Right kidney (tissue), 1 donor: Measurements from ENCODE around the gene RTKN2.

ENCODE experiments used
- DNase-seq: peaks from one replicate; pipeline ENCODE4 v3.0.0-alpha.2; 2016

RTKN2 gene

GRCh38 chr10:62224606-62225005 is 44.0 kb downstream of the RTKN2 start:
- DNase-seq = no peak

DNA sequence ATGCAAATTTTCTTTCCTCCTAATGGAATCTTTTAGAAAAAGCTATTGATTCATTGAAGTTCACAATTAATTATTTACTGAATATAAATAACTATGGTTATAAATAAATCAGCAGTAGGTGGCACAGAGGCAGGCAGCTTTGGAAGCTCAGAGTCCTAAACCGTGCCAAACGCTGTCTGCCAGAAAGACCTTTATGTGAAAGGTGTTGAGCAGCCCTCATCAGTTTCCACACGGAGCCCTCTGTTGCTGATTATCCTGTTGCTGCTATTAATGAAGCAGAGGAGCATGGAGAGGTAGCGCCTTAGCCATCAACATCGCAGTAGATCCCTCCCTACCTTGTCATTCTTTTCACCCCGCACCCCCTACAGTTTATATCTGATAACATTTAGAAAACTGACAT is 51.0 kb downstream of the RTKN2 start:
- DNase-seq = no peak

DNA sequence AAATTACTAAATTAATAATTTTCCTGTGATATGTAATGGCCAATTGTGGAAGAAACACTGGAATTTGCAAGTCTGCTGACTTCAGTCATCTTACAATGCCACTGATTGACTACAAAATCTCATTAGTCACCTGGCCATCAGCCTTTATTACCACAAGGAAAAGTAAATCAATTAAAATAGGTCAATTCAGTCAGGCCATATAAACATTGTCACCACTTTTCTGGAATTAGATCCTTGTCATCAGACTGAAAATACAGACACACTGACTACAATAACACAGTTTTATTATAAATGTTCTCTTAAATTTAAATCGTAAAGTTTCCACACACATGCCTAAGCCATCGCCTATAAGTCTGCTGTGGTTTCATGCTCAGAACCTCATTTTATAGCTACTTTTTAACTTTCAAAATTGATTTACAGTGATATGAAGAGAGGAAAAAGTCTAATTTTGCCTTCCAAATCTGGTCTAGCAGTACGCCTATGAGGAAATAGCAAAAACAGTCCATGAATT is 54.2 kb downstream of the RTKN2 start:
- DNase-seq = no peak

DNA sequence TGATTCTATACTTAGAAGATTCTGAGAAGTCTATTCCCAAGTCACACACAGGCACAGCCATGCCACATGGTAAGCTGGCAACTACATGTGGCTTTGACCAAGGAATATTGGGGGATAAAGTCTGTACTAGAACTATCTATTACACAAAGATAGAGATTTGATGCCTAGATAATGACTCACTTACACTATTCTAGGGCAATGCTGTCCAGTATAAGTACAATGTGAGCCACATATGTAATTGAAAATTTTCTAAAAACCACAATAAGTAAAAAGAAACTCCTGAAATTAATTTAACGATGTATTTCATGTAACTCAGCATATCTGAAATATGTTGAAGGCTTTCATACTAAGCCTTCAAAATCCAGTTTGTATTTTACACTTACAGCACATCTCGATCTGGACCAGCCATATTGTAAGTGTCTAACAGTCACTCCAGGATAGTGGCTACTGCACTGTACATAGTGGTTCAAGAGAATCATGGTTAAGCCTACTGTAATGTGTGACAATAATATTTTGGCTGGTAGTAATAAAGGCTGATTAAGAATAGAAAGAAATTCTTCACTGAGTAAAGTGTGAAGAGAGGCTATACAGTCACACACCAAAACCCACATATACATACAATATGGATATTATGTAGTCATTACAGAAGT is 62.8 kb downstream of the RTKN2 start:
- no peak for DNase-seq

- no peak for DNase-seq
Observed at GRCh38 chr10:62199584-62199983, 69.1 kb downstream of the RTKN2 start.

DNA sequence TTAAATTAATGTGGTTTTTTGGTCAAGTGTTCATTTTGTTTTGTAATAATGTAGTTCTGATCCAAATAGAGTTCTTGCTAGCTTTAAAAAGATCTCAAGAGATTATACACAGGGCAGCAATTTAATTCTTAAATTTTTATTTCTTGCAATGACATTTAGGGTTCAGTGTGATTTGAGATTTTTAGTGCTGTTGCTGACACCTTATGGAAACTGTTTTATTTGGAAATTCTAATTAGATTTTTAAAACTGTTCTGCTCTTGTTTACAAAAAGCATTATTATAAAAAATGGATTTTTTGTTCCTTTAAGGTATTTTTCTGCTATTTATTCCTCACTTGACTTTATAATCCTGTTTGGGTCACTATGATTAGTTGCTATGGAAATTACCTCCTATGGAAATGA is 72.1 kb downstream of the RTKN2 start:
- no peak for DNase-seq

GRCh38 chr10:62195675-62195926 is 73.0 kb downstream of the RTKN2 start:
- no peak for DNase-seq

DNA sequence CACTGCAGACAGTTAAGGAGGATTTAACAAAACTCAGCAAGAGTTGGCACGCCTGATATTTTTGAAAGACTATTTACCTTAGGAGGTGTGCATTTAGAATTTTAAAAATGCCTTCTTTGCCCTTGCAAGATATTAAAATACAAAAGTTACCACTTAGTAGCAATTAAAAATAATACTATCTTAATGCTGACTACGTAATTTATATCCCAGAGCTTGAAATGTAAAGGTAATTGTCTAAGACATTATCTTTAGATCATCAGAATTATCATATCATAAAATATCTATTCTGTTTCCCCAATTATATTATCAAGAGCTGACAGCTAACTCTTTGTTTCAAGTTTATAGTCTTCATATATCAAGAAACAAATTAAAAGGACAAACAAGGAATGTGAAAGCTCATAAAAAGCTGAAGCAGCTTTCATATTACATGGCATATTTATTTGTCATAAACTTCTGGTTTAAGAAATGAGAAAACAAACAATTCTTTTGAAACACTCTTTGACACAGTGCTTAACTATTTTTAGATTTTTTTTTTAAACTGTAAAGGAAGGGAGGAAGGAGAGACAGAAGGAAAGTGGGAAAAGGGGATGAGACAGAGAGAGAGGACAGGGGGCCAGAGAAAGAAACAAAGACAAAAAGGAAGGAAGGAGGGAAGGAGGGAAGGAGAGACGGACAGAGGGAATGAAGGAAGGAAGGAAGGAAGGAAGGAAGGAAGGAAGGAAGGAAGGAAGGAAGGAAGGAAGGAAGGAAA is 73.5 kb downstream of the RTKN2 start:
- DNase-seq = no peak

DNA sequence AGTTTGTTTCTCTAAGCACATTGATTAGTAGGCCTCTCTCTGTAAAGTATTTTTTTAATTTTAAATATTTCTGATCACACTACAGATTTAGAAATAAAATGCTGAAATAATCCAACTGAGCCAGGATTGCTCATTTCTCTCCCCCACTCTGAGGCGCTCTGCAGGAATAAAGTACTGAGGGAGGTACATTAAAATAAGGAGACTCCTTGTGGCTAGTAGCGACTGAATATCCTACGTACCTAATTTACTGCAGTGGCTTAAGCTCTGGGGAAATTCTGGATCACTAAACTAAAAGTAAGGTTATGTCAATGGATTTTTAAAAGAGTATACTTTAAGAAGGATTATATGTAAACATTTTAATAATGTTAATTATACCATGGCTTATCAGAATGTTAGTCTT is 75.2 kb downstream of the RTKN2 start:
- no peak for DNase-seq

DNA sequence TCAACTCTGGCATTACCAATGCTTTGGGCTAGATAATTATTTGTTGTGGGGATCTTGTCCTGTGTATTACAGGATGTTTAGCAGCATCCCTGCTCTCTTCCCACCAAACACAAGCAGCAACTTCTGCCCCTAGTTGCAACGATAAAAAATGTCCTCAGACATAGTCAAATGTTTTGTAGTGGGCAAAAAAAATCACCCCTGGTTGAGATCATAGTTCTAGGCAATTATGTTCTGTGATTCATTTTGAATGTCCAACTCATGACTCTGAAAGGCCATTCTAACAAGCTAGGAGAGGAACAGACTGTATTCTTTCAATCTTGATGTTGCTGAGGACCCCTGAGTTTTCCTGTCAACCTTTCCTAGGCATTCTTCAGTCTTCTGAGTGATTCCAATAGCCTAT is 79.5 kb downstream of the RTKN2 start:
- DNase-seq = no peak

DNA sequence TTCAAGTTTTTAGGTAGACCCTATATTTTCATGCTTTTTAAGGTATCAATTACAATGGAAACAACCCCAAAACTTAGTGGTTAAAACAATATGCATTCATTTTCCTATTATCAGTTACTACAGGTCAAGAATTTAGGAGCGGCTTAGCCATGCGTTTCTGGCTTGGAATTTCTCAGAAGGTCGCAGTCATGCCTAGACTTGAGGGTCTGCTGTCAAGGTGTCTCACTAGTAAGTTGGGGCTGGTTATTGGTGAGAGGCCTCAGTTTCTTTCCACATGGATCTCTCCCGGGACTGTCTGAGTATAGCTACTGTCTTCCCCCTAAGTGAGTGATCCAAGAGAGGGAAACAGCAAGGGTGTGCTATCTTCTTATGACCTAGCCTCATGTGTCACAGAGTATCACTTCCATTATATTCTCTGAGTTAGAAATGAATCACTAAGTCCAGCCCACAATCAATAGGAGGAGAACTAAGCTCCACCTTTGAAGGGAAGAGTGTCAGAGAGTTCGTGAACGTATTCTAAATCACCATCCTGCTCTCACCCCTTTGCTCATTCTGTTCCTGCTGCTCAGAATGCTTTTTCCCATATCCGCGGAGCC is 80.5 kb downstream of the RTKN2 start:
- DNase-seq = no peak

DNA sequence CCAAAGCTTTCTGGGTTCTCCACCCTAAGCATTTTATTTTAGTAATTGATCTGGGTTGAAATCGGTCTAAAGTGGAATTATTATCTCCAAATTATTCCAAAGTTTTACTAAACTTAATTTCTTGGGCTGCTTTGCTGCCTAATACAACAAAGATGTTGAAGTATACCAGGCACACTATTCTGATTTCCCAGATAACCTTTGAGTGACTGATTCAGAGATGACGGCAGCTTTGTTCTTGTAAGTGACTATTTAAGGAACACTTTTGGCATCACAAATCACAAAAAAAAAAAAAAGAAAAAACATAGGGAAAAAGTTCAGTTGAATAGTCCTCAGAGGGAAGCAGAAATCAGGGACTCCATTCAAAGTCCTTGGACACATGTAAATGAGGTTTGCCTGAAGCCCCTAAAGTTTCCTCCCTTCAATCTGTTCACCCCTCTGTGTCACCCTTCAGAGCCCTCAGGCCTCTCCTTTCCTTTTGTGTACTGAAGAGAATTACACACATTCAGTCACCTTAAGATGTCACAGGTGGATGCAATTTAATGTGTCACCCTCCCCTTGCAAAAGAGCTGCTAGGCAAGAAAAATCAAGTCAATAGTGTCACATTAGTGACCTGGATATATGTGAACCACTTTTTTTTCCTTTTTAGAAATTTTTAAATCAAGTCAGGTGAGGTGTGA is 81.5 kb downstream of the RTKN2 start:
- DNase-seq = no peak

- no peak for DNase-seq
Observed at GRCh38 chr10:62185919-62186692, 82.5 kb downstream of the RTKN2 start.

DNA sequence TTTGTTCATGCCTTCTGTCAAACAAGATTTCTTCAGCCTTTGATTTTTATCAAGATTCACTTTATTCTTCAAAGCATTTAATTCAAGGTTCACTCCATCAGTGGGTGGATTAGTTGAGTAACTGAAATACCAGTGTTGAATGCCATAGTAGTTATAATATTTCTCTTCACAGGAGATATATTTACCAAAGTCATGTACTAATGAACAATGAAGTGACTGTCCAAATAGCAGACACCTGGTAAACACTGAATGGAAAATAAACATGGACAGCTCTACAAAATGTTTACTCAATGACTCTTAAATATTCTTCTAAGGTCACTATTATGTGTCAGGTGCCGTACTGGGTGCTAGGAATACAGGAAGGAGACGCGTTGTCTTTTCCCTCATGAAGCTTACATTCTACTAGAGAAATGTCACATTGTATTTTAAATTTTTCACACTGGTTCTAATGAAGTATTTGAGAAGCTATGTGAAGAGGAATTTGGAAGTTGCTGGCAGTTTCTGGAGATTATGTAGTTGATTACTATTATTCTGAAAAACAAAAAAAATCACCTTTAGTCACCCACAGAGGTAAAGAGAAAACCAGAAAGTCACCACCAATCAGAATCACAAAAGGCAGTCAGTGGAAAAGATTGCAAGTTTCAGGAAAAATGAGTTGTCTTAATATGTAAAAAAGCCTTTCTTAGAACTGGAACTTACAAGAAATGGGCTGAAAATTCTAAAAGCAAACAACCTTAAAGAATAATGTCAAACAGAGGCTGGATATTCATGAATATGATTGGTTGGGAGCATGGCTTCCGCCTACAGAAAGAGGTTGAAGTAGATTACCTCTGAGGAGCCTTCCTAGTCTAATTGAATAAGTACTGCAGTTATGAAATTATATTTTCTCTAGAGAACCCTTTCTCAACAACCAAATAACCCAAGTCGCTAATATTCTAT is 84.5 kb downstream of the RTKN2 start:
- DNase-seq = no peak

- DNase-seq = no peak
Observed at GRCh38 chr10:62183442-62183841, 85.2 kb downstream of the RTKN2 start.

DNA sequence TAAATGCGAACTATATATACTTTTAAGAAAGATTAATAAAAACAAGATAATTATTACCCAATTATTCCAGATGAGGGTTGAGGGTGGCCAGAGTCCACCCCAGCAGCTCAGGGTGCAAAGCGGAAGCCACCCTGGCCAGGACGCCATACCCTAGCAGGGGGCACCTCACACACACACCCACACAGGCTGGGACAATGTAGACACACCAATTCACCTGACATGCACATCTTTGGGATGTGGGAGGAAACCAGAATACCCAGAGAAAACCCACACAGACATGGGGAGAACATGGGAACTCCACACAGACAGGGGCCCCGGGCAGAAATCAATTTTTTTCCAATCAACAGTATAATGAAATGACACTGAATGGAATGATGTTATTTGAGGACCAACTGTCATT is 86.0 kb downstream of the RTKN2 start:
- DNase-seq = no peak

DNA sequence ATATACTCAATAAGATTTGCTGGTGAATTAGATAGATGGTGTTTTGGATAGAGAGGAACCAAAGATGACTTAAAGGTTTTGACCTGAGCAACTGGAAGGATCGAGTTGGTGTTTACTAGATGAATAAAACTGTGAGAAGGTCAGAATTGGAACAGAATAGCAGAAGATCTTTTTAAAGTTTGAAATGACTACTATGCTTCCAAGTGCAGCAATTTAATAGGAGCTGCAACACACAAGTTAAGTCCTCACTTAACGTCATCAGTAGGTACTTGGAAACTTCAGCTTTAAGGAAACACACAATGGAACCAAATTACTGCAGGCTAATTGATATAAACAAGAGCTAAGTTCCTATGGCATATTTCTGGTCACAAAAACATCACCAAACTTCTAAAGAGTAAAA is 86.5 kb downstream of the RTKN2 start:
- no peak for DNase-seq

- no peak for DNase-seq
Observed at GRCh38 chr10:62180677-62181076, 88.0 kb downstream of the RTKN2 start.

- no peak for DNase-seq
Observed at GRCh38 chr10:62178568-62178967, 90.1 kb downstream of the RTKN2 start.

DNA sequence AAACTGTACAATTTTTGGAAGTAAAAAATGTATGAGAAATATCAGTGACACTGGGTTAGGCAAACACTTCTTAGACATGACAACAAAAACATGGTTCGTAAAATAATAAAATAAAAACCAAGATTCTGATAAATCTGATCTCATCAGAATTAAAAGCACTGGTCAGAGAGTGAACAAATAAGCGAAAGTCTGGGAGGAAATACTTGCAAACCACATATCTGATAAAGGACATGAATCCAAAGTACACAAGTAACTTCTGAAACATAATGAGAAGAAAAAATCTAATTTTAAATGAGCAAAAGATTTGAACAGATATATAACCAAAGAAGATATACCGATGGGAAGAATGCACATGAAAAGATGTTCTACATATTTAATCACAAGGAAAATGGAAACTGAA is 91.5 kb downstream of the RTKN2 start:
- no peak for DNase-seq

DNA sequence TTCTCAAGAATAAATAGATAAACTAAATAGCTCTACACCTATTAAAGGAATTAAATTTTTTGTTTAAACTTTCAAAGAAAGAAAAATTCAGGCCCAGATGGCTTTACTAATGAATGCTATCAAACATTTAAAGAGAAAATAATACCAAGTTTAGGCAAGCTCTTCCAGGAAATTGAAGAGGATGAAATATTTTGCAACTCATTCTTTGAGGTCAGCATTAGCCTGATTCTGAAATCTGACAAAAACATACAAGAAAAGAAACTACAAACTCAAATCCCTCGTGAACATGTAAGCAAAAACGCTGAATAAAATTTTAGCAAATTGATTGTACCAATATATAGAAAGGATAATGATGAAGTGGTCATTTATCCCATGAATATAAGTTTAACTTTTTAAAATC is 93.4 kb downstream of the RTKN2 start:
- DNase-seq = no peak

- DNase-seq = no peak
Observed at GRCh38 chr10:62172465-62172864, 96.2 kb downstream of the RTKN2 start.
